Osteoblast (primary cell): ENCODE data around the gene PHF19. TPM values are rescaled to one million over a fixed set of nuclear protein-coding genes. Genes with fewer than 3 reads are reported as not detected.

Experiments
- DNase-seq: peaks from one replicate; pipeline ENCODE4 v3.0.0; 2011; ENCODE audit warnings: low spot score, mixed read lengths; ENCODE audit not compliant: insufficient read length; ENCODE audit errors: missing footprints
- H2AFZ ChIP-seq: 2 replicates; pipeline ENCODE4 v1.6.0; 2011; ENCODE audit warnings: mild to moderate bottlenecking, low read length
- H3K27ac ChIP-seq: 2 replicates; pipeline ENCODE4 v1.5.1; 2011; ENCODE audit warnings: mild to moderate bottlenecking, low read depth, low read length, moderate library complexity
- H3K27me3 ChIP-seq: 2 replicates; pipeline ENCODE4 v1.6.0; 2012; ENCODE audit warnings: mild to moderate bottlenecking, control low read depth, inconsistent platforms, low read length, moderate library complexity; ENCODE audit not compliant: insufficient read depth
- H3K36me3 ChIP-seq: 2 replicates; pipeline ENCODE4 v1.5.1; 2011; ENCODE audit warnings: mild to moderate bottlenecking, low read length, control low read depth, moderate library complexity; ENCODE audit not compliant: insufficient read depth
- H3K4me1 ChIP-seq: 2 replicates; pipeline ENCODE4 v1.5.1; 2011; ENCODE audit warnings: mild to moderate bottlenecking, low read length, control low read depth, moderate library complexity; ENCODE audit not compliant: insufficient read depth
- H3K4me2 ChIP-seq: 2 replicates; pipeline ENCODE4 v1.6.0; 2011; ENCODE audit warnings: mild to moderate bottlenecking, low read length; ENCODE audit not compliant: insufficient read depth
- H3K4me3 ChIP-seq: fragments of 200-600 bp; sonication (generic); 3 replicates; pipeline ENCODE4 v1.5.1; 2012; ENCODE audit warnings: mild to moderate bottlenecking, low read length, inconsistent platforms; ENCODE audit not compliant: insufficient read depth
- H3K79me2 ChIP-seq: 2 replicates; pipeline ENCODE4 v1.6.0; 2012; ENCODE audit warnings: mild to moderate bottlenecking, low read length, control low read depth, inconsistent platforms; ENCODE audit not compliant: insufficient read depth
- H3K9me3 ChIP-seq: 2 replicates; pipeline ENCODE4 v1.5.1; 2011; ENCODE audit warnings: low read depth, low read length, control low read depth
- H4K20me1 ChIP-seq: 2 replicates; pipeline ENCODE4 v1.6.0; 2012; ENCODE audit warnings: mild to moderate bottlenecking, low read length, control low read depth; ENCODE audit not compliant: insufficient read depth
- CTCF ChIP-seq: IDR thresholded peaks from 2 replicates; pipeline ENCODE4 v1.5.1; 2011; ENCODE audit warnings: mild to moderate bottlenecking, low read depth, low read length, moderate library complexity; ENCODE audit errors: extremely low read depth
- total RNA-seq: library from RNA; depleted of rRNA; stranded (reverse); fragments of >200 nt; gene quantifications from 2 replicates; pipeline ENCODE4 v1.2.3, GENCODE V29; 2012

PHF19 gene
- total RNA-seq, 1 donor: 16.6 TPM

- Histone ChIP-seq H3K4me3 (no peak overlapping the region), H3K79me2 (no peaks in the 10 kb centered on the region), H2AFZ (peak overlapping the region; percentile 7), H3K4me2 (no peak overlapping the region), H3K9me3 (no peaks in the 10 kb centered on the region), H4K20me1 (no peaks in the 10 kb centered on the region), H3K27ac (no peak overlapping the region), H3K4me1 (peaks cover 9% of the 10 kb centered on the region), H3K27me3 (no peaks in the 10 kb centered on the region), H3K36me3 (peaks cover 27% of the 10 kb centered on the region)
- TF ChIP-seq CTCF: no peak
- DNase-seq: no peak
Observed at GRCh38 chr9:120870206-120870605, 6.8 kb downstream of the PHF19 start.

- no peak for TF ChIP-seq CTCF
- peaks cover 9% of the 10 kb centered on the region for H3K4me1 ChIP-seq
- peak overlapping the region; percentile 87 for H3K4me2 ChIP-seq
- H4K20me1 ChIP-seq: no peaks in the 10 kb centered on the region
- no peaks in the 10 kb centered on the region for H3K9me3 ChIP-seq
- DNase-seq: no peak
- peak overlapping the region; percentile 88 for H3K4me3 ChIP-seq
- H3K27me3 ChIP-seq: no peaks in the 10 kb centered on the region
- H3K27ac ChIP-seq: no peak overlapping the region
- no peaks in the 10 kb centered on the region for H3K79me2 ChIP-seq
- H2AFZ ChIP-seq: peak overlapping the region; percentile 96
- peaks cover 29% of the 10 kb centered on the region for H3K36me3 ChIP-seq
Observed at GRCh38 chr9:120869726-120870125, 7.3 kb downstream of the PHF19 start.

GRCh38 chr9:120869360-120869687, 7.7 kb downstream of the PHF19 start:
- H4K20me1 ChIP-seq: no peaks in the 10 kb centered on the region
- no peaks in the 10 kb centered on the region for H3K9me3 ChIP-seq
- peak overlapping the region; percentile 87 for H3K4me2 ChIP-seq
- H3K4me1 ChIP-seq: peaks cover 9% of the 10 kb centered on the region
- H3K4me3 ChIP-seq: peak overlapping the region; percentile 88
- no peaks in the 10 kb centered on the region for H3K27me3 ChIP-seq
- H2AFZ ChIP-seq: peak overlapping the region; percentile 96
- H3K36me3 ChIP-seq: peaks cover 29% of the 10 kb centered on the region
- no peaks in the 10 kb centered on the region for H3K79me2 ChIP-seq
- no peak for DNase-seq
- peak overlapping the region; percentile 67 for H3K27ac ChIP-seq
- no peak for TF ChIP-seq CTCF

- peaks cover 9% of the 10 kb centered on the region for H3K4me1 ChIP-seq
- peak; percentile 99 for DNase-seq
- H4K20me1 ChIP-seq: no peaks in the 10 kb centered on the region
- peak; percentile 46 for TF ChIP-seq CTCF
- H3K36me3 ChIP-seq: peaks cover 33% of the 10 kb centered on the region
- H3K9me3 ChIP-seq: no peaks in the 10 kb centered on the region
- H3K27me3 ChIP-seq: no peaks in the 10 kb centered on the region
- peak overlapping the region; percentile 88 for H3K4me3 ChIP-seq
- H3K4me2 ChIP-seq: peak overlapping the region; percentile 87
- peak overlapping the region; percentile 96 for H2AFZ ChIP-seq
- peak overlapping the region; percentile 67 for H3K27ac ChIP-seq
- no peaks in the 10 kb centered on the region for H3K79me2 ChIP-seq
Observed at GRCh38 chr9:120868676-120869359, 8.2 kb downstream of the PHF19 start.
